ENCODE measurements around the gene PDK1.

PDK1 gene

DNA sequence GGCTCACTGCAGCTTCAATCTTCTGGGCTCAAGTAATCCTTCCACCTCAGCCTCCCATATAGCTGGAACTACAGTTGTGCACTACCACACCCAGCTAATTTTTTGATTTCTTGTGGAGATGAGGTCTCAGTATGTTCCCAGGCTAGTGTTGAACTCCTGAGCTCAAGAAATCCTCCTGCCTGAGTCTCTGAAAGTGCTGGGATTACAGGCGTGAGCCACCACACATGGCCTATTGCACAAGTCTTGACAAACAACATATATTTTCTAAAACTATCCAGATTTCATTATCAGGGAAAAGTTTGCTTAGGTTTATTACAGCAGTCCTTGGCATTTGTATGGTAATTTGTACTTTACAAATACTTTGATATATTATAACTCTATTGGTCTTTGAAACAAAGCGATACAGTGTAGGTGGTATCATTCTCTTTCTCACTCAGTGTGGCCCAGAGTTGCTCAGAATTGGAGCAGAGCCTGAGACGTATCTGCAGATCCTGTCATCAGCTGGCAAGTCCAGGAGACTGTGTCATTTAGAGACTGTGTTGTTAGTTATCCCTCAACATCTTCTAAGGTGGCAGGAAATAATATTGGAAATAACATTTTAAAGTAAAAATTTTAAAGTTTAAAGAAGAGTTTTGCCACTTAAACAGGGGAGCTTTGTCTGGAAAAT, 41.4 kb downstream of the PDK1 start:
- no peak for DNase-seq (ENCODE audit: low read depth in 2 of 2)

DNA sequence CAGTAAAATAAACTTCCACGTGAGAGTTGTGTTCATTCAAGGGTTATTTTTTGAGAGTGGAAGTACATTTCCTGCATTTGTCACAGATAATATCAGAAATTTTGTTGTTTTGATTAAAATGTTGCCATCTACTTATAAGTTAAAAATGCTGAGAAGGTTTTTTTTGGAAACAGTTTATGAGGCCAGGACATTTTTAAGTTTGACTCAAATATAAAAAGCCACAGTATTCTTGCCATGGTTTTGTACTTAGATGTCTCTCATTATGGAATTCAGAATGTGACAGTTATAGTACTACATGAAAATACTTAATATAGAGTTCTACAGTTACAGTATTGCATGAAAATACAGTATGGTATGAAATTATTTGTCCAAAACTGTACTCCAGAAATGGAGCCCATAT, 44.1 kb downstream of the PDK1 start:
- no peak for DNase-seq (ENCODE audit: low read depth in 2 of 2)

DNA sequence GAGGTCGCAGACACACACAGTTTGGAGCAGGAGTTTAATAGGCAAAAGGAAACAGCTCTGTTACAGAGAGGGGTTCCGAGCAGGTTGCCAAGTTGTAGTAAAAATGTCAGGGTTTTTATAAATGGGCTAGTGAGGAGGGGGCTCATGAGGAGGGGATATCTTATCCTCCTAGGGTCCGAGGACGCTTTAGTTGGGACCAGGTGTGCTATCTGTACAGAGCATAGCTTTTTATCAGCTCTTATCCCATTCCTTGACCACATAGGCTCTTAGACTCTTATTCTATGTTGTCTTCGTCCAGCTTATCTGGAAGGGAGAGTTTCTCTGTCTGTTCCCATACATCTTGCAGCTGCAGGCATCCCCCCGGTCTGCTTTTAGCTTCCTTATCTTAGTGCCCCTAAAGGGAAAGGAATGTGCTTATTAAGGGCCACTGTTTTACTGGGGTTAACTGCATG, 44.7 kb downstream of the PDK1 start:
- DNase-seq (ENCODE audit: low read depth in 2 of 2): no peak

DNA sequence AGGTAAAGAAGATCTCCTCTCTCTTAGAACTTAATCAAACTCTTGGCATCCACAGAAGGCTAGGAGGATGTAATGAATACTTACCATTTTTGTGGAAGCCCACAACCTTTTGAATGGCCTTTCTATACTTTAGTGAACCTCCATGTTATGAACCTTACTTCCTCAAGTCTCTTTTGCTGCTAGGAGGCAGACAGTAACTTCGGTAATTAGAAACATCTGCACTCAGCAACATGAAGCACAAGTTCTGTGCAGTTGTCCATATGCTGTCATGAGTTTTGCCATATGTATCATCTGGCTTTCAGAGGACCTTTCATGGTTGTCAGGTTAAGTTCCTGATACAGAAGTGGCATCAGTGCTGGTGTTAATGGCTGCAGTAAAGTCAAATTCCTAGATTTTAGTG, 50.4 kb downstream of the PDK1 start:
- DNase-seq (ENCODE audit: low read depth in 2 of 2): no peak

DNA sequence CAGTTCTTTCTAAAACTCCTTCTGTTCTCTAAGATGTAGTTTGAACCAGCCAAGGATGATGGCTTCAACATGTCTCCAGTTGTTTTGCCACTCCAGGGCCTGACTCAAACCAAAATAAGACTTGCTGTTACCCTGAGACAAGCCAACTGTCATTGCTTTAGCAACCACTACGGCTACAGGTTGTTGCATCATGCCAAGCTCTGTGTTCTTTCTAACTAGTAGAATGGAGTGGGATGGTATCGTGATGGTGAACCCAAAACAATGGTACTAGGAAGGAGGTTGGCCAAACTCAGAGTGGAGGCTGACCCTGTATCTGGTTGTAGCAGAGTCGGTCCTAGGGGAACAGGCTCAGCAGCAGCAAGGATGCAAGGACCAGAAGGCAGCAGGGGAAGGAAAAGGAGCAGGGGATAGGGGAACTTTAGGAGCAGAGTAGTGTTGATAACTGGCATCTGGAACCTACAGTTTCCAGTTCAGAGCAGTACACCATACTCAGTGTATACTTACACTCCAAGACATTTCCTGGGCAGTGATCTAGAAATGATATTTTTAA, 51.6 kb downstream of the PDK1 start:
- DNase-seq (ENCODE audit: low read depth in 2 of 2): no peak

DNA sequence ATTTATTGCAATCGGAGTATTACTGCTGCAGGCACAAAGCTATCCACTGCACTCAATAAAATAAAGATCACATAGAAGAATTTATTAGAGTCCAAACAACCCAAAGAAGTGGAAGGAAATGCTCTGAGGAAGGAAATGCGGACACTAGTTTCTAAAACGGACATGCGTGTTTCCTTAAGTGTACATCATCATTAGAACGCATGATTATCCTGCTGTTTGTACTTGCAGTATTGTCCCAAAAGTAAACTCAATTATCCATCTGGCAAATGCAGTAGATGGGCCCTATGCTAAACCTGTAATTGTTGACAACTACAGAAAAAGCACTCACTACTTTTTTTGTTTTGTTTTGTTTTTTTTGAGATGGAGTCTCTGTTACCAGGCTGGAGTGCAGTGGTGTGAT, 53.6 kb downstream of the PDK1 start:
- DNase-seq (ENCODE audit: low read depth in 2 of 2): no peak

DNA sequence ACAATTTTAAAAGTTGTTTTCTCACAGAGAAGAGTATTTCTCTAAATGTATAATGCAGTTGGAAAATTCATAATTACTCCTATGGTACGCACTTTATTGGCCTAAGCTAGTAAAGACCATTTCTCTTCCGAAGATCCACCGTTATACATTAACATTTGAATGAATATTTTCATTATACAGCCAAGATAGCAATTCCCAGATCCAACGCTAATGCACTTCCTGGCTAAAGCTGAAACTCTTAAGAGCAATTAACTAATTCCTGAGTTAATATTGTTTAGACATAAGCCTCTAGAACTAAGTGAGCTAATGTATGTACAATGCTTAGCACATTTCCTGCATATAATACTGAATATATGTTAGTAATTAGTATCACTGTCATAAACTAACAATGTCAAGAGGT, 56.2 kb downstream of the PDK1 start:
- no peak for DNase-seq (ENCODE audit: low read depth in 2 of 2)

DNA sequence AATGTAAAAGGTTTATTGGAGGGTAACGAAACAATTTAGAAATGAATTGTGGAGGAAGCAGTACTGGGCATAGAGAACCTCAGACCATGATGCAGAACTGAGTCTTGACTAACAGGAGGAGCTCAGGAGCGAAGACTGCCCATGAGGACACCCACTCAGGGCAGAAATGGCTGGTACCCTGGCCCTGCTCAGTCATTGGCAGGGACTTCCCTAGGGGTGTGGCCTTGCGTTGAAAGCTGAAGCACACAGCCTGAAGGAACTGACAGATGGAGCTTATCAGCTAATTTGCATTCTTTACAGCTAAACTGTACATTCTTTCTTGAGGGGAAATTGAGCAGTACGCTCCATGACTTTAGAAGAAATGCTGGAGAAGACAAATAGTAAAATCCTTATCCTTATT, 57.1 kb downstream of the PDK1 start:
- DNase-seq (ENCODE audit: low read depth in 2 of 2): no peak

DNA sequence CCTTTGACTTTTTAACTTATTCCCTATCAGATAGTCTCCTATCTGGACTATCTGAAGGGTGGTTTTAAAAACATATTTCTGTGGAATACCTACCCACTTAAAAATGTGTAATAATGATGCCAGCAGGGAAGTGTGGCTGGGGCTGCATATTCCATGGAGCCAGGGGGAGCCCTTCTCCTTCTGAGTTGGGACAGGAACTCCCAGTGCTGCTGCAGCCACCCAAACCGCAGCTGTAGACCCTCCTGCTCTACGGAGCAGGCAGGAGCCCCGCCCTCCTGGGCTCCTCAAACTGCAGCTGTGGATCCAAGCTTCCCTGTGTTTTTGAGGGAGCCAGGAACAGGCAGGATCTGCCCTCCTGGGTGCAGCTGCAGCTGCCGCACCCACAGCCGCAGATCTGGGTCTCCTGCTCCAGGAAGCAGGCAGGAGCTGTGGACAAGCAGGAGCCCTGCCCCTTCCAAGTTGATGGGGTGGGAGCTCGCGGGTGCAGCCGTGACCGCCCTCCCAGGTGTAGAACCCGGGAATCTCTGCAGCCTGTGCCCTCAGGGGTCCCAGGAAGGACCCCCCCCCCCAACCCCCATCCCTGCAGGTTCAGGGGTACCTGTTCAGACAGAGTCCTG, 57.8 kb downstream of the PDK1 start:
- no peak for DNase-seq (ENCODE audit: low read depth in 2 of 2)

DNA sequence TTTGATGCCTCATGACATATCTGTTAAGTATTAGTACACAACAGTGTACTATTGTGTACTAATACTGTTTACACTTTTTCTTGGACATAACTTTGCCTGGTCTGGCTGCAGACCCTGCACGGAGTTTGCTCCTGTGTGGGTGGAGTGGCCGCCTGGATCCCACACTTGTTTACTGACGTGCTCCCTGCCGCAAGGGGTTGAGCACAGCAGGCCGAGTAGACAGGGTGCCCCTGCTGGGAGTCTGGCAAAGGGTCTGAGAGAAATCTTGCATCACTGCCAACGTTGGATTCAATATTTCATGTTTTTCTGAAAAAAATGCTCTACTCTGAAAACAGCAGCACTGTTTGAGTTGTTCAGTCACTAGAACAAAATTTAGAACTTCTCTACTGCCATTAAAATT, 59.0 kb downstream of the PDK1 start:
- DNase-seq (ENCODE audit: low read depth in 2 of 2): no peak

DNA sequence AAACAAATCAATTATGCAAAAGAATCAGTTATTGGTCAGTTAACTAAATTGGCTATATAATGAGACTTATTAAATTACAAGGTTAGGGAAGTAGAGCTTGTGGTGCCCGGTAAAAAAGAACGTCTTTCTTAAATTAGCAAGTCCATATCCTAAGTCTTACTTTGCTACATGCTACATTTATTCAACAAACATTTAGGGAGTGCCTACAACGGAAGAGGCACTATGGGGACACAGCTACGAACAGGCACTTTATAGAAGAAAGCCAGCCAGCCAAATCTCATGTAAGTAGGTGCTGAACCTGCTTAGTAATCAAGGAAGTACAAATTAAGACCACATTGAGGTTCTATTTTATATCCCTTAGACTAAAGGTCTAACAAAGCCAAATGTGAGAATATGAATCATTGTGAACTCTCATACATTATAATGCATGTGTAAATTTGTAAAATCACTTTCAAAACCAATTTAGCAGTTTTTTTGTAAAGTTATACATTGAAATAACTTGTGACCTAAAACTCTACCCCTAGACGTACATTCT, 59.9 kb downstream of the PDK1 start:
- no peak for DNase-seq (ENCODE audit: low read depth in 2 of 2)

DNA sequence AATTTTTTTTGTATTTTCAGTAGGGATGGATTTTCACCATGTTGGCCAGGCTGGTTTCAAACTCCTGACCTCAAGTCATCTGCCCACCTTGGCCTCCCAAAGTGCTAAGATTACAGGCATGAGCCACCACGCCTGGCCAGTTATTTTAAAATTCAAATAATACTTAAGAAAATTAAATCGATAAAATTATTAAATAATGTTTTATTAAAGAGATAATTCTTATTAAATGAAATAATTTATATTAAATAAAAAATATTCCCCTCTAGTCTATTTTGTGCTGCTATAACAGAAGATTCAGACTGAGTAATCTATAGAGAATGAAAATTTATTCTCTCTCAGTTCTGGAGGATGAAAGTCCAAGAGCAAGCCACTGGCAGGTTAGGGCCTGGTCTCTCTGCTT, 61.2 kb downstream of the PDK1 start:
- no peak for DNase-seq (ENCODE audit: low read depth in 2 of 2)

DNA sequence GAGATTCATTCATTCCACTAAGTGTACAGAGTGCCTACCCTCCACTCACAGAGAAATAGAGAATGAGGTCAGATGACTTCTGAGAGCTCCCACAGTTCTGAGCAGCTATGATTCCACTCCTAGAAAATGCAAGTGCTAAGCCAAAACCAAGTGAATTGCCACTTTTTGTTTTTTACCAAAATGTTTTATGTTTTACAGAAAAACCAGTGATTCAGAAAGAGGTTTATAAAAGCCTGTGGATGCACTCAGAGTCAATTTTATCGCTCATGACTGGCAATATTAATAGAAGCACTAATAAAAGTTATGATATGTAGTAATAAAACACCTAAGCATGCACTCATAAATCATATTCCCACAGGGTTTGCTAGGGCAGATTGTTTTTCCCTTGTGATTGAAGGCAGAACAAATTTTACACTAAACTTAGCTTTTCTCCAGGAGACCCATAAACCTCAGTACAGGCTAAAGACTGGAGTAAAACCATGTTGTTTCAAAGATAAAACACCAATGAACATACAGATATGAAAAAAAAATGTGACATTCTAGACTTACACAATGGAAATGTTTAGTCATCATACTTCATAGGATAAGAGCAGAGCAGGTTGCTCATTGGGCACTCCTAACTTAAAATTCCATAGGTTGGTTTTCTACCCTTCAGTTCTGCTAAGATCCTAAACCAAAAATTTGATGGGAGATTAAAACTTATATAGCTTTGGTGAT, 67.5 kb downstream of the PDK1 start:
- no peak for DNase-seq (ENCODE audit: low read depth in 2 of 2)

DNA sequence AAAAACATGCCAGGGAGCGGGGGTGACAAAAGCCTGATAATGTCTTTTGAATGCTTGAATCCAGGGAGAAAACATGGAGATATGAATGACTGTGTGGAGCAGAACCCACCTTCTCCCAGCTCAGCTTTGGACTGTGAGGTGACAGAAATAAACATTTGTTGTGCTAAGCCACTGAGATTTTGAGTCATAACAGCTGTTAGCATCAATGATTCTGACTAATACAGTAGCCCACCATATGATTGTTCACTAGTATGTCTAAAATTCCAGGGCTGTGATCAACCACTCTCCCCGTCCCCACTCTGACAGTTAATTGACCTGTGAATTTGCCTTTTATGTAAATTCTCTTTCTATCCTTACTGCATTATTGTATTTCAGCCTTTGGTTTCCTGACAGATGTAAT, 69.1 kb downstream of the PDK1 start:
- DNase-seq (ENCODE audit: low read depth in 2 of 2): no peak

DNA sequence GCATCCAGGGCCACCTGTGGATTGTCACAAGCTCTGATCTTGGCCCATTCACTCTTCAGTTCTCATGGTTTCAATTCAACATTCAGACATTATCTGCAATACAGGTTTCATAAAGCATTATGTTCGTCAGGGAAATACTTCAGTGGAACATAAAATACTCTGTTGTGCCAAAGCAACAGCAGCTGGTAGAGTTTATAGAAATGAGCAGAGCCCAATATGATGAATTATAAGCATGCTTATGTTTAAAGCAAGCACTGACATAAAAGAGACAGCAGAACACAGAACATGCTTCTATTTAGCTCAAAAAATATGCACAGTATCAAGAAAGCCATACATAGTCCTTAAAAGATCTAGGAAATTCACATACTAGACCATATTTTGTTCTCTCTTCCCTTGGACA, 71.3 kb downstream of the PDK1 start:
- DNase-seq (ENCODE audit: low read depth in 2 of 2): no peak

DNA sequence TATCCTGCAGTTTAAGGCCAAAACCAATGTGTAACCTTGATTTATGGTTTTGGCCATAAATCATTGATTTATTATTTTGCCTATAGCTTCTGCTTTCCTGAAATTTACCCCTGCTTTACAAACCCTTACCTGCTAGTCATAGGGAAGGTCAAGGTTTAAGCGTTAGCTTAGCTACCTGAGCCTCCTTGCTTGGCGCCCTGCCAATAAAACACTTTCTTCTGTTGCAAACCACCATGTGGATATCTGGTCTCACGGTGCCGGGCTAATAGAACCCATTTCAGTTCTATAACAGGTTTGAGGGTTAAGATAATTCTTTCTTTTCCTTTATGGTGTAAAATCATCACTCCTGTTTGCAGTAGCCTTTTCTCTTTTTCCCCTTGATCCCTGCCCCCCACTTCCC, 72.2 kb downstream of the PDK1 start:
- DNase-seq (ENCODE audit: low read depth in 2 of 2): no peak

DNA sequence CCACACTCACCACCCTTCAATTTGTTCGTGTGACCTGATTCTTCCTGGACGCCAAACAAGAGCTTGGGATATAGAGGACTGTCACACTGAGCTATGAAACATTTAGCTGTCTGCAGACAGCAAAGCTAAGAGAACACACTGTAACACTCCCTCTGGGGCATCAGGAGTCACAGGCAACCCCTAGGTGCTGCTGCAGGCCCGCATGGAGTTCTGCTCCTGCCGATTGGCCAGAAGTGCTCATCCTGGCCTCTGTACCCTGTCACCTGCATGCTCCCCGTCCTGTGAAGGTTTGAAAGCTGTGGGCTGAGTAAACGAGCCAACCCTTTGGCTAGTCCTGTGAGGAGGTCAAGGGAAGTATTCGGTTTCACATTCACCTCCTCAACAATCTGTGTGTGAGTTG, 73.7 kb downstream of the PDK1 start:
- no peak for DNase-seq (ENCODE audit: low read depth in 2 of 2)

DNA sequence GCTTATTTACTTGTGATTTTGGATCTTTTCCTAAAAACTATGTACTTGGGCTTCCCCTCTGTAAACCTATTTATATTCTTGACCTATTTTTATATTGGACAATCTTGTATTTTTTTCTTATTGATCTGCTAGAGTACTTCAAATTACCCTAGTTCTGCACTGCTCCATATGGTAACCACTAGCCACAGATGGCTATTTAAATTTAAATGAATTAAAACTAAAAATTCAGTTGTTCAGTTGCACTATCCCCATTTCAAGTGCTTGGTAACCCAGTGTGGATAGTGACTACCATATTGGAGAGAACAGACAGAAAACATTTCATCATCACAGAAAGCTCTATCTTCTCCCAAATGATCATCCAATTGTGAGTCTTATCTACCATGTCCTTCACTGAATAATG, 74.3 kb downstream of the PDK1 start:
- DNase-seq (ENCODE audit: low read depth in 2 of 2): no peak

DNA sequence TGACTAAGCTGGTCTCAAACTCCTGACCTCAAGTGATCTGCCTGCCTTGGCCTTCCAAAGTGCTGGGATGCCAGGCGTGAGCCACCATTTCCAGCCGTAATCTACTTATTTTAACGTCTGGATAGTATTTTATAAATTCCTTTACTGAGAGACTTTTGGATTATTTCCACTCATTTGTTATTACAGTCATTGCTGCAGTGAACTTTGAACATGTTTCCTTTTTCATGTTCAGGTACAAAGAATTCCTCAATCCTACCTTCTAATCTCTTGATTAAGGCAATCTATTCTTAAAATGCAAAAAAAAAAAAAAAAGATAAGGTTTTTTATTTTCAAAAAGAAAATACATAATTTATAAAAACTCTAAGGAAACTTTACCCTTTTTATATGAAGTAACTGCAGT, 78.6 kb downstream of the PDK1 start:
- no peak for DNase-seq (ENCODE audit: low read depth in 2 of 2)

DNA sequence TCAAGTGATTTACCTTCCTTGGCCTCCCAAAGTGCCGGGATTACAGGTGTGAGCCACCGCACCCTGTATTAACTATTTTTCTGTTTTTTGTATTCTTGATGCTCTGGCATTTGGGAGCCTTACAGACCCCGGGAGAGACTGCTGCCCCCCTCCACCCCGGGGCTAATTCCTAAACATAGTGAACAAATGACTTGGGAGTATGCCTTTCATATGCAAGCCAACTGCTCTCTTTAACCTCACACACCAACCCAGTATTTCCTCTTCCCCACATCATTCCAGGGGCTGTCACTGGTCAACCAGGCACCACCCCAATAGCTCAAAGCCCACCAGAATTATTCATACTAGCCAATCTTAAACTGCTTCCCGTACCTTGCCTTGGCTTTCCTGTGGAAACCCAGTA, 79.7 kb downstream of the PDK1 start:
- DNase-seq (ENCODE audit: low read depth in 2 of 2): no peak

DNA sequence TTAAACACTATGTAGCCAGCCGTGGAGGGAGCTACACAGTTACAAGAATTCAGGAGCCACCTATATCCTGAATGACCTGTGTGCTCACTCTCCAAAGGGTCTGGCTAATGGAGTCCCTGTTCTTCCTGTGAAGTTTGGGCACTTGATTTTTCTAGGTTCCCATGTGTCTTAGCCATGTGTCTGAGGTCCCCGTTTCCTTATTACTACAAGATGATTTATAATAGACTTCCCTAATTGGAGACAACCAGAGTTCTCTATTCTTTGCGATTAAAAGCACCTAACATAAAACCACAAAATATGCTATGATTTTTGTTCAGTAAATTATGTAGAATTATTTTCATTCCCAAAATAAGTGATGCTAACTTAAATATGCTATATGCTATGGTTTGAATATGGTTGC, 83.4 kb downstream of the PDK1 start:
- DNase-seq (ENCODE audit: low read depth in 2 of 2): no peak

DNA sequence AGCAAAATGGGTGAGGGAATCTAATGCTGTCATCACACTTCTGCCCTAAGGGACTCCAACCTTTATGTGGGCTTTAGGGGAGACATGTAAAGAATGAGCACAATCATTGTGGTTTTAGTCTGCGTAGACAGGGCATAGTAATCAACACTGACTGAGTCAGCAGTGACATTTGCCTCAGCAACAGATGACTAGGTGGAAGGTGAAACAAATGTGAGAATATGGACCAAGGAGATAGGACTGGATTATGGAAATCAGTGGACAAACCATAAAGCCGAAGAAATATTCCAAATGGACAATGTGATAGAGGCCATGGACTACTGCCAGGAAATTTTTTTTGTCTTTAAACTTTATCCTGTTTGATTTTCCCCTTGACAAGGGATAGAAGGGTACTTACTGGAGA, 83.9 kb downstream of the PDK1 start:
- DNase-seq (ENCODE audit: low read depth in 2 of 2): no peak

DNA sequence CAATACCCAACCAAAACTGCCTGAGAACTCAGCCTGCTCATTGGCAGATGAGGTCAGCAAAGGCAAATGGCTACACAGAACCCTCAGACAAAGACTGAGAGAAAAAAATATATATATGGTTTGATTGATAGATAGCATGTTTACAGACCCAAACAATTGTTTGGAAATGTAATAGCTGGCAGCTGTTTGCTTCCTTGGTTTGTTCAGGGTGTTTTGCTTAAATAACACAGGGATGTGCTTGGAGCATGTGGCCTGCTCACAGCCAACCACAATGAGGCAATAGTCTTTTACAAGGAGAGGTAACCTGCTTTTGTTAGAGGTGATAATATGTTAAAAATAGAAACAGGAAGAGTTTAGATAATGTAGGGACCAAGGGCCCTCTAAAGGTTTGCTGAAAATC, 84.5 kb downstream of the PDK1 start:
- DNase-seq (ENCODE audit: low read depth in 2 of 2): no peak
